GM19452 (cell line): ENCODE measurements around the gene PCDHAC1.

ENCODE experiments used
- ATAC-seq: cut with Tn5 transposase; IDR thresholded peaks from one replicate; pipeline ENCODE4 v1.9.1; 2021; ENCODE audit not compliant: unreplicated experiment

PCDHAC1 gene

GRCh38 chr5:140967226-140967893 is 41.3 kb downstream of the PCDHAC1 start:
- no peak for ATAC-seq

- ATAC-seq, result no peak
These were observed 43.8 kb downstream of the PCDHAC1 start for GRCh38 chr5:140969880-140970279.

GRCh38 chr5:140973550-140973949 is 47.5 kb downstream of the PCDHAC1 start:
- no peak for ATAC-seq

- no peak for ATAC-seq
These were observed 50.9 kb downstream of the PCDHAC1 start for GRCh38 chr5:140977003-140977402.

GRCh38 chr5:140978260-140978659 is 52.2 kb downstream of the PCDHAC1 start:
- no peak for ATAC-seq

- no peak for ATAC-seq
These were observed 52.9 kb downstream of the PCDHAC1 start for GRCh38 chr5:140978983-140979382.
